ENCODE measurements around the gene HYAL2.

HYAL2 gene

GRCh38 chr3:50353245-50354004, 30.9 kb upstream of the HYAL2 start:
- DNase-seq (ENCODE audit: low read depth), result no peak
- H3K4me3 ChIP-seq (ENCODE audit: low read depth, low read length), result no peak overlapping the region
- TF ChIP-seq MAX (IDR thresholded peaks at IDR 0.05; ENCODE audit: low read depth, low read length) (no peak), CTCF (IDR thresholded peaks at IDR 0.05; ENCODE audit: low read depth, low read length) (no peak), MYC (IDR thresholded peaks at IDR 0.05; ENCODE audit: low read depth, low read length) (no peak), POLR2A (IDR thresholded peaks at IDR 0.05; ENCODE audit: extremely low read depth, insufficient read length) (no peak)

- TF ChIP-seq MAX (IDR thresholded peaks at IDR 0.05; ENCODE audit: low read depth, low read length) (no peak), CTCF (IDR thresholded peaks at IDR 0.05; ENCODE audit: low read depth, low read length) (peak; percentile 24), POLR2A (IDR thresholded peaks at IDR 0.05; ENCODE audit: extremely low read depth, insufficient read length) (no peak)
- peak; percentile 57 for DNase-seq (ENCODE audit: low read depth)
- no peak overlapping the region for H3K4me3 ChIP-seq (ENCODE audit: low read depth, low read length)
These were observed 30.2 kb upstream of the HYAL2 start for GRCh38 chr3:50352781-50353180.

- TF ChIP-seq CTCF (IDR thresholded peaks at IDR 0.05; ENCODE audit: low read depth, low read length) (no peak), MAX (IDR thresholded peaks at IDR 0.05; ENCODE audit: low read depth, low read length) (no peak), POLR2A (IDR thresholded peaks at IDR 0.05; ENCODE audit: extremely low read depth, insufficient read length) (no peak), MYC (IDR thresholded peaks at IDR 0.05; ENCODE audit: low read depth, low read length) (no peak)
- no peak for DNase-seq (ENCODE audit: low read depth)
- H3K4me3 ChIP-seq (ENCODE audit: low read depth, low read length), result peak overlapping the region; percentile 86
These were observed 28.8 kb upstream of the HYAL2 start for GRCh38 chr3:50351323-50351697.

DNA sequence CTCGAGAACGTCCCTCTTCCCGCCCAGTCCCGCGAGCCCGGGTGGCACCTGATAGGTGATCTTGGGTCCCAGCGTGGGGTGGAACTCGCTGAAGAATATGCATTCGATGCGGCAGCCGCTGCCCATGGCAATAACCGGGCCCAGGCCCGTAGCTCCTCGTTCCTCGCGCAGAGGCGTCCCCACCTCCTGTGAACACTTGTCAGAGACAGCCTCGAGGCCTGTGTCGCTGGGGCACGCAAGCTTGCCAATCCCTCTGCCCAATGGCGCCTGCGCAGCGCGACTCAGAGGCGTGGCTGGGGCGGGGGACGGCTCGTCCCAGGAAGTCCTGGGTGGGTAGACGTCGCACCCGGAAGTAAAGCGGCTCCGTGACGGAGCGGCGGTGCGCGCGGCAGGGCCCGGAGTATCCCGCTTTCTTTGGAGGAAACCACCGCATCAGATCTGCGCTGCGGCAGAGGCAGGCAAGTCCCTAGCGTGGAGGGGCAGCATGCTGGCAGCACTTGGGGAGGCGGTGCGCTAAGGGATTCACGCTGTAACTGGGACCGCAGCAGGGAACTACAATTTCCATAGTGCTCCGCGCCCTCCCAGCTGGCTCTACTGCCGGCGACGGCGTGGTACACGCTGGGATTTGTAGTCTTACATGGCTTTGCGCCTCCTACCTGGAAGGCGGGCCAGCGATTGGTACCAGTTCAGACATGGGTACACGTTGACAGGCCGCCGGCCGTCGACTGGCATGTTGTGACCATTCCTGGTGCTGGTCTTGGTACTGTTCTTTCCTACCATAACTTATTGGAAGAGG, 28.2 kb upstream of the HYAL2 start, which contains the start of the genes CYB561D2 and NPRL2:
CYB561D2 (plus strand) TSS at position 336 of the 796 bp plus-strand sequence. CDS start 572 bp downstream, outside the sequence.
NPRL2 (minus strand) TSS at position 249 of the 796 bp plus-strand sequence; CDS start at position 126, 123 bp downstream.
- DNase-seq (ENCODE audit: low read depth), result peak; percentile 97
- TF ChIP-seq MYC (IDR thresholded peaks at IDR 0.05; ENCODE audit: low read depth, low read length) (no peak; the same call in 1 of the 2 replicates), POLR2A (IDR thresholded peaks at IDR 0.05; ENCODE audit: extremely low read depth, insufficient read length) (peak; percentile 83), MAX (IDR thresholded peaks at IDR 0.05; ENCODE audit: low read depth, low read length) (peak; percentile 89)
- peak within 1 kb of the TSS; percentile 86 for H3K4me3 ChIP-seq (ENCODE audit: low read depth, low read length)

- no peak for DNase-seq (ENCODE audit: low read depth)
- peak overlapping the region; percentile 86 for H3K4me3 ChIP-seq (ENCODE audit: low read depth, low read length)
- TF ChIP-seq CTCF (IDR thresholded peaks at IDR 0.05; ENCODE audit: low read depth, low read length) (no peak), MAX (IDR thresholded peaks at IDR 0.05; ENCODE audit: low read depth, low read length) (no peak), MYC (IDR thresholded peaks at IDR 0.05; ENCODE audit: low read depth, low read length) (no peak)
These were observed 27.6 kb upstream of the HYAL2 start for GRCh38 chr3:50350213-50350526.

Measured in NB4 (cell line).